SU-DHL-6 (cell line): Measurements from ENCODE around the gene MOB3B.

Experiments
- EZH2phosphoT487 ChIP-seq: fragments of 200-600 bp; sonication (generic), shearing (Covaris generic); conservative IDR thresholded peaks from 2 replicates; pipeline ENCODE4 v1.6.1; 2018; ENCODE audit warnings: mild to moderate bottlenecking, antibody characterized with exemption, low read length, moderate library complexity, mixed read lengths
- TF ChIP-seq, protein P1 (sequence below): fragments of 200-600 bp; sonication (generic); IDR thresholded peaks from one replicate; pipeline ENCODE4 v1.5.1; 2017; ENCODE audit warnings: antibody characterized with exemption, mild to moderate bottlenecking, low read length, moderate library complexity; ENCODE audit not compliant: insufficient read depth, poor library complexity, severe bottlenecking

- TF ChIP-seq, protein P1, sequence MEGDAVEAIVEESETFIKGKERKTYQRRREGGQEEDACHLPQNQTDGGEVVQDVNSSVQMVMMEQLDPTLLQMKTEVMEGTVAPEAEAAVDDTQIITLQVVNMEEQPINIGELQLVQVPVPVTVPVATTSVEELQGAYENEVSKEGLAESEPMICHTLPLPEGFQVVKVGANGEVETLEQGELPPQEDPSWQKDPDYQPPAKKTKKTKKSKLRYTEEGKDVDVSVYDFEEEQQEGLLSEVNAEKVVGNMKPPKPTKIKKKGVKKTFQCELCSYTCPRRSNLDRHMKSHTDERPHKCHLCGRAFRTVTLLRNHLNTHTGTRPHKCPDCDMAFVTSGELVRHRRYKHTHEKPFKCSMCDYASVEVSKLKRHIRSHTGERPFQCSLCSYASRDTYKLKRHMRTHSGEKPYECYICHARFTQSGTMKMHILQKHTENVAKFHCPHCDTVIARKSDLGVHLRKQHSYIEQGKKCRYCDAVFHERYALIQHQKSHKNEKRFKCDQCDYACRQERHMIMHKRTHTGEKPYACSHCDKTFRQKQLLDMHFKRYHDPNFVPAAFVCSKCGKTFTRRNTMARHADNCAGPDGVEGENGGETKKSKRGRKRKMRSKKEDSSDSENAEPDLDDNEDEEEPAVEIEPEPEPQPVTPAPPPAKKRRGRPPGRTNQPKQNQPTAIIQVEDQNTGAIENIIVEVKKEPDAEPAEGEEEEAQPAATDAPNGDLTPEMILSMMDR: no peak
- no peak for TF ChIP-seq EZH2phosphoT487
These were observed 54.5 kb downstream of the MOB3B start for GRCh38 chr9:27475057-27475595.
